B cell (primary cell): Measurements from ENCODE around the gene PTH2. TPM values are rescaled to one million over a fixed set of nuclear protein-coding genes. Genes with fewer than 3 reads are reported as not detected.

ENCODE experiments used
- ATAC-seq: fragments of 200-7000 bp; cut with Tn5 transposase; one replicate; pipeline ENCODE4 v1.10.0; 2021; ENCODE audit warnings: low read depth, mild to moderate bottlenecking, moderate number of reproducible peaks, moderate library complexity
- CTCF ChIA-PET: fragments of 350-600 bp; sonication (Branson Sonifier 250); formaldehyde crosslinking; loops from one replicate; lab custom pipeline; 2021; ENCODE audit warnings: antibody characterized with exemption, inconsistent platforms; lab: Charles Lee
- POLR2A ChIA-PET: fragments of 350-600 bp; sonication (Branson Sonifier 250); formaldehyde crosslinking; loops from one replicate; lab custom pipeline; 2021; ENCODE audit warnings: antibody characterized with exemption; lab: Charles Lee
- DNase-seq: peaks from one replicate; pipeline ENCODE4 v3.0.0; 2013
- H2AFZ ChIP-seq: 2 replicates; pipeline ENCODE4 v1.6.1; 2012; ENCODE audit warnings: mild to moderate bottlenecking, low read depth, low read length; ENCODE audit not compliant: insufficient read depth, poor library complexity, severe bottlenecking
- H3K27ac ChIP-seq, 2 donors: 1 replicate in 1 of 2; 2 replicates in 1 of 2; pipeline ENCODE4 v1.5.1; 2012 to 2013; ENCODE audit warnings: low read length in 2 of 2, mild to moderate bottlenecking in 2 of 2, moderate library complexity in 1 of 2
- H3K27me3 ChIP-seq, 4 experiments: fragments of 200-600 bp in 1 of 4; sonication (generic) in 1 of 4; replicated peaks in 1 of 4; 1 replicate in 2 of 4; 2 replicates in 2 of 4; pipeline versions ENCODE4 v1.6.1 to v1.7.0; 2013 to 2016; ENCODE audit warnings: low read length in 3 of 4, mild to moderate bottlenecking in 2 of 4, mixed read lengths in 1 of 4, moderate library complexity in 1 of 4; ENCODE audit not compliant: insufficient read depth in 4 of 4, control insufficient read depth in 3 of 4; ENCODE audit errors: control extremely low read depth in 1 of 4
- H3K36me3 ChIP-seq, 2 experiments: replicated peaks in 1 of 2; 1 replicate in 1 of 2; 2 replicates in 1 of 2; pipeline versions ENCODE4 v1.6.1 to v1.7.1; 2013; ENCODE audit warnings: low read length in 1 of 2; ENCODE audit not compliant: insufficient read depth in 2 of 2, control insufficient read depth in 1 of 2; ENCODE audit errors: control extremely low read depth in 1 of 2, extremely low read depth in 1 of 2
- H3K4me1 ChIP-seq, 2 donors: fragments of 200-600 bp in 1 of 2; sonication (generic) in 1 of 2; 1 replicate in 1 of 2; 2 replicates in 1 of 2; pipeline versions ENCODE4 v1.5.1 to v1.6.1; 2013 to 2017; ENCODE audit warnings: low read length in 2 of 2; ENCODE audit not compliant: control insufficient read depth in 2 of 2, insufficient read depth in 2 of 2
- H3K4me2 ChIP-seq: replicated peaks from 2 replicates; pipeline ENCODE3; 2012; ENCODE audit warnings: mild to moderate bottlenecking, low read depth, low read length; ENCODE audit not compliant: poor library complexity, severe bottlenecking
- H3K4me3 ChIP-seq, 5 experiments: fragments of 200-600 bp in 1 of 5; sonication (generic) in 1 of 5; 1 replicate in 3 of 5; 2 replicates in 2 of 5; pipeline versions ENCODE4 v1.5.1 to v1.7.0; 2011 to 2016; ENCODE audit warnings: low read length in 4 of 5, mild to moderate bottlenecking in 4 of 5, low read depth in 2 of 5, control low read depth in 1 of 5, moderate library complexity in 1 of 5; ENCODE audit not compliant: insufficient read depth in 1 of 5; ENCODE audit errors: control extremely low read depth in 1 of 5, extremely low read depth in 1 of 5
- H3K79me2 ChIP-seq: fragments of 200-600 bp; sonication (generic); one replicate; pipeline ENCODE4 v1.6.0; 2016; ENCODE audit warnings: low read length; ENCODE audit not compliant: control insufficient read depth, insufficient read depth
- H3K9ac ChIP-seq: fragments of 200-600 bp; sonication (generic); 2 replicates; pipeline ENCODE4 v1.6.1; 2017; ENCODE audit warnings: mild to moderate bottlenecking, low read length, moderate library complexity
- H3K9me3 ChIP-seq, 3 donors: one replicate each; pipeline versions ENCODE4 v1.6.1 to v1.7.1; 2013; ENCODE audit warnings: low read length in 2 of 3; ENCODE audit not compliant: control insufficient read depth in 2 of 3, insufficient read depth in 1 of 3; ENCODE audit errors: control extremely low read depth in 1 of 3
- H4K20me1 ChIP-seq: 2 replicates; pipeline ENCODE4 v1.6.0; 2012; ENCODE audit warnings: mild to moderate bottlenecking, low read length; ENCODE audit not compliant: insufficient read depth, control insufficient read depth, poor library complexity, severe bottlenecking
- H3K27ac Mint-ChIP-seq: one replicate; pipeline ENCODE4 v1.8.0; 2021; ENCODE audit warnings: mixed read lengths
- H3K27me3 Mint-ChIP-seq: one replicate; pipeline ENCODE4 v1.8.0; 2021; ENCODE audit warnings: mixed read lengths
- H3K4me1 Mint-ChIP-seq: one replicate; pipeline ENCODE4 v1.8.0; 2021; ENCODE audit warnings: mixed read lengths
- H3K4me3 Mint-ChIP-seq: one replicate; pipeline ENCODE4 v1.8.0; 2021; ENCODE audit warnings: mixed read lengths
- H3K9me3 Mint-ChIP-seq: one replicate; pipeline ENCODE4 v1.8.0; 2022; ENCODE audit warnings: mixed read lengths; ENCODE audit not compliant: insufficient read depth
- CTCF ChIP-seq: fragments of 200-600 bp; IDR thresholded peaks from one replicate; pipeline ENCODE4 v1.8.0; 2022; ENCODE audit warnings: antibody characterized with exemption, mild to moderate bottlenecking
- EZH2 ChIP-seq: IDR thresholded peaks from 2 replicates; pipeline ENCODE4 v1.6.1; 2012; ENCODE audit warnings: borderline replicate concordance, low read depth, mild to moderate bottlenecking, moderate library complexity, low read length; ENCODE audit not compliant: insufficient read depth, poor library complexity, severe bottlenecking
- WGBS: methylation state at CpG from one replicate; pipeline ENCODE4 v1.1.5; 2013; ENCODE audit warnings: missing lambda C conversion rate; ENCODE audit not compliant: insufficient coverage; 5-methylcytosine and 5-hydroxymethylcytosine counted together
- intact Hi-C: fragments of 100-400 bp; cut with micrococcal nuclease; formaldehyde crosslinking; loops from one replicate; pipeline ENCODE4 v1.10.0; 2022
- polyA plus RNA-seq: library from polyadenylated mRNA; depleted of rRNA; stranded (reverse); fragments of >200 nt; gene quantifications from 2 replicates; pipeline ENCODE4 v1.2.3, GENCODE V29; 2012
- total RNA-seq, 2 donors: library from RNA; stranded (reverse); fragments of 120-200 nt in 1 of 2; gene quantifications; 1 replicate in 1 of 2; 2 replicates in 1 of 2; pipeline versions ENCODE4 v1.2.3 to v1.2.4, GENCODE V29; 2013 to 2022

The PTH2 gene
- total and polyA plus RNA-seq, 2 donors (not counting 1 experiment from before 2014, with no cell fraction given), result not detected

GRCh38 chr19:49413348-49413747, 9.9 kb downstream of the PTH2 start:
- Histone ChIP-seq H3K4me3 (no peak overlapping the region), H4K20me1 (no peaks in the 10 kb centered on the region), H3K79me2 (no peaks in the 10 kb centered on the region), H3K36me3 (no peaks in the 10 kb centered on the region), H2AFZ (no peak overlapping the region), H3K27ac (no peak overlapping the region), H3K27me3 (peaks cover 0 to 21% (median under 1%) of the 10 kb centered on the region in 4 experiments), H3K4me2 (no peak overlapping the region), H3K4me1 (peaks cover 36 to 59% of the 10 kb centered on the region in 2 donors), H3K9ac (no peak overlapping the region), H3K9me3 (peaks cover 0 to 7% (median 0%) of the 10 kb centered on the region in 3 donors)
- WGBS, result 98% methylated on average over 5 of the region's 9 CpGs
- DNase-seq, result no peak
- peaks cover 9% of the 10 kb centered on the region for H3K27me3 Mint-ChIP-seq
- no peaks in the 10 kb centered on the region for H3K9me3 Mint-ChIP-seq
- H3K4me3 Mint-ChIP-seq, result no peak overlapping the region
- POLR2A ChIA-PET, result no interaction called here
- no peak for ATAC-seq
- TF ChIP-seq CTCF, result no peak
- no peak for TF ChIP-seq EZH2
- CTCF ChIA-PET, result interaction anchor here (1.1 to 1.3 kb wide), 2 partner anchors 11 to 23 kb away, joined by 3 read pairs; partner anchors contain the start of gene GFY
- no peak overlapping the region for H3K27ac Mint-ChIP-seq
- intact Hi-C loops, result no loop called here
- H3K4me1 Mint-ChIP-seq, result peaks cover 52% of the 10 kb centered on the region

- no peak overlapping the region for H3K4me3 Mint-ChIP-seq
- ATAC-seq (no peak), DNase-seq (no peak)
- Histone ChIP-seq H3K4me2 (no peak overlapping the region), H2AFZ (no peak overlapping the region), H3K36me3 (no peaks in the 10 kb centered on the region), H3K27ac (no peak overlapping the region), H3K27me3 (peaks cover 0 to 6% (median 0%) of the 10 kb centered on the region in 4 experiments), H3K9me3 (peaks cover 0 to 7% (median 0%) of the 10 kb centered on the region in 3 donors), H4K20me1 (no peaks in the 10 kb centered on the region), H3K4me1 (peaks cover 39 to 57% of the 10 kb centered on the region in 2 donors), H3K9ac (no peak overlapping the region), H3K4me3 (no peak overlapping the region), H3K79me2 (no peaks in the 10 kb centered on the region)
- H3K9me3 Mint-ChIP-seq, result no peaks in the 10 kb centered on the region
- peak overlapping the region; percentile 59 for H3K27ac Mint-ChIP-seq
- H3K27me3 Mint-ChIP-seq, result no peaks in the 10 kb centered on the region
- POLR2A ChIA-PET, result interaction anchor here (0.7 to 1.0 kb wide), 2 partner anchors 13 to 40 kb away, joined by 3 to 5 read pairs; partner anchors contain the start of gene GFY
- 96% methylated on average over 3 of the region's 3 CpGs for WGBS
- intact Hi-C loops, result no loop called here
- H3K4me1 Mint-ChIP-seq, result peaks cover 56% of the 10 kb centered on the region
- CTCF ChIA-PET, result interaction anchor here (1.2 to 4.4 kb wide), 3 partner anchors 9 to 20 kb away, joined by 4 to 25 read pairs (median 4); no protein-coding TSS in a partner anchor
- no peak for TF ChIP-seq CTCF
- no peak for TF ChIP-seq EZH2
Measured at GRCh38 chr19:49411681-49412326, 11.4 kb downstream of the PTH2 start.
